ENCODE results near the gene SLC7A14.

Gene SLC7A14

GRCh38 chr3:170585937-170586310 is at the start of gene SLC7A14:
SLC7A14 (minus strand) TSS chr3:170586075; CDS start chr3:170526936, 59,139 bp downstream.
- no peak for DNase-seq

GRCh38 chr3:170635385-170635735 is 49.5 kb upstream of the SLC7A14 start:
- DNase-seq = no peak

- no peak for DNase-seq
Observed at GRCh38 chr3:170634663-170635384, 48.9 kb upstream of the SLC7A14 start.

GRCh38 chr3:170633573-170633972 is 47.7 kb upstream of the SLC7A14 start:
- no peak for DNase-seq

- DNase-seq = no peak
Observed at GRCh38 chr3:170632780-170633179, 46.9 kb upstream of the SLC7A14 start.

GRCh38 chr3:170631755-170632488 is 46.0 kb upstream of the SLC7A14 start:
- no peak for DNase-seq

GRCh38 chr3:170623524-170623923 is 37.6 kb upstream of the SLC7A14 start:
- no peak for DNase-seq

- no peak for DNase-seq
Observed at GRCh38 chr3:170622369-170623159, 36.7 kb upstream of the SLC7A14 start.

GRCh38 chr3:170621256-170621655 is 35.4 kb upstream of the SLC7A14 start:
- DNase-seq = no peak

- DNase-seq = no peak
Observed at GRCh38 chr3:170614214-170614966, 28.5 kb upstream of the SLC7A14 start.

- no peak for DNase-seq
Observed at GRCh38 chr3:170611751-170612150, 25.9 kb upstream of the SLC7A14 start.

GRCh38 chr3:170610321-170610884 is 24.5 kb upstream of the SLC7A14 start:
- no peak for DNase-seq

GRCh38 chr3:170608475-170608874 is 22.6 kb upstream of the SLC7A14 start:
- no peak for DNase-seq

GRCh38 chr3:170606675-170607074 is 20.8 kb upstream of the SLC7A14 start:
- no peak for DNase-seq

GRCh38 chr3:170605490-170605889 is 19.6 kb upstream of the SLC7A14 start:
- no peak for DNase-seq

- DNase-seq = no peak
Observed at GRCh38 chr3:170603770-170604510, 18.1 kb upstream of the SLC7A14 start.

- no peak for DNase-seq
Observed at GRCh38 chr3:170602556-170602955, 16.7 kb upstream of the SLC7A14 start.

- no peak for DNase-seq
Observed at GRCh38 chr3:170600005-170600624, 14.2 kb upstream of the SLC7A14 start.

GRCh38 chr3:170599091-170599490 is 13.2 kb upstream of the SLC7A14 start:
- no peak for DNase-seq

GRCh38 chr3:170598091-170598502 is 12.2 kb upstream of the SLC7A14 start:
- no peak for DNase-seq

- DNase-seq = no peak
Observed at GRCh38 chr3:170594528-170594927, 8.7 kb upstream of the SLC7A14 start.

Data from NCI-H1930 (cell line).